Fibroblast of pulmonary artery (primary cell): ENCODE results near the gene AGAP3.

Source experiments
- DNase-seq: peaks from one replicate; pipeline ENCODE4 v3.0.0-alpha.2; 2010; ENCODE audit warnings: low read depth
- H3K4me3 ChIP-seq: replicated peaks from 2 replicates; pipeline ENCODE4 v1.5.1; 2011; ENCODE audit warnings: low read depth, mild to moderate bottlenecking, control low read depth, low read length, moderate library complexity
- CTCF ChIP-seq: IDR thresholded peaks from 2 replicates; pipeline ENCODE4 v1.5.1; 2011; ENCODE audit warnings: mild to moderate bottlenecking, control low read depth, low read length, inconsistent platforms; ENCODE audit errors: missing control alignments

AGAP3 gene

DNA sequence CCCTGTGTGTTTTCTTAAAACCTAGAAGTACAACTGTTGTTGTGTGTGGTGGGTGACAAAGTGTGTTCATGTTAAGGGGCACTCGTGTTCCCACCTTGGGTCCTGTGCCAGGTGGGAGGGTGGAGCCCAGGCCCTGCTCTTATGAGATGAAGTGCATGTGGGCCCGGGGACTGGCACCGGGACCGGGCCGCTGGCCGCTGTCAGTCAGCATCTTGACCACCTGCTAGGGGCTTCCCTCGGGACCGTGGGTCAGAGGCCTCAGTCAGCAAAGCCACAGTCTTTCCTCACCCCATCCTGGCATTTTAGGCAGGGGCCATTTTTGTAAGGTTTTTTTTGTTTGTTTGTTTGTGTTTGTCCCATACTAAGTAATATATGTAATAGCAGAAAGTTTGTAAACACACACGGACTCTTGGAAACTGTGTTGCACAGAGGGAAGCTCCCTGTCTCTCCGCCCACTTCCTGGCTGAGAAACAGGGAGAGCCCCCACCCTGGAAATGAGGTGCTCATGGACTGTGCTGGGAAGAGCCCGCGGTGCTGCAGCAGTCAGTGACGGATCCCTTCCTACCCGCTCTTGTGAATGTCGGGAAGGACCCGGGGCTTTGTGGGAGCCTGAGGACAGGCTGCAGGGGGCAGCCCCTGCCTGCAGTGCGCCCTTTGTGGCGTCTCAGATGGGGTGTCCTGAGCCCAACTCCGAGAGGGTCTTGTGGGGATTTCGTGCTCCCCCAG is 13.4 kb downstream of the AGAP3 start:
- H3K4me3 ChIP-seq: no peak overlapping the region
- TF ChIP-seq CTCF: no peak
- DNase-seq: no peak

DNA sequence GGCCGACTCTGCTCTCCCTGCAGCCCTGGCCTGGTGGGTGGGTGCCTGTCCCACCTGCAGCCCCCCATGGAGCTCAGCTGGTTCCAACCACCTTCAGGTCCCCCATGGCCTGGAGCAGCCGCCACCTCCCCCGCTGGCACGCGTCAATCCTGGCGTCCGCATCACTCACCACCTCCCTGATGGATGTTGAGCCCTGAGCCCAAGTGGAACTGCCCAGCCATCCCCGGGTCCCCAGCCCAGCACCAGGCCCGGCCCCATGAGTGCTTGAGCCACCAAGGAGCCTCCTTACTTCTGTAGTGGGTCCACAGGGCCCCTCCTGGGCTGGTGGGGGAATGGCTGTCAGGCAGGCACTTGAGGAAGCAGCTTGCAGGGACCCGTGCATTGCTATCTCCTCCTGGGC is 14.6 kb downstream of the AGAP3 start:
- no peak for DNase-seq
- TF ChIP-seq CTCF: no peak
- no peak overlapping the region for H3K4me3 ChIP-seq

- no peak for DNase-seq
- no peak overlapping the region for H3K4me3 ChIP-seq
- no peak for TF ChIP-seq CTCF
Observed at GRCh38 chr7:151101621-151102396, 15.5 kb downstream of the AGAP3 start.

DNA sequence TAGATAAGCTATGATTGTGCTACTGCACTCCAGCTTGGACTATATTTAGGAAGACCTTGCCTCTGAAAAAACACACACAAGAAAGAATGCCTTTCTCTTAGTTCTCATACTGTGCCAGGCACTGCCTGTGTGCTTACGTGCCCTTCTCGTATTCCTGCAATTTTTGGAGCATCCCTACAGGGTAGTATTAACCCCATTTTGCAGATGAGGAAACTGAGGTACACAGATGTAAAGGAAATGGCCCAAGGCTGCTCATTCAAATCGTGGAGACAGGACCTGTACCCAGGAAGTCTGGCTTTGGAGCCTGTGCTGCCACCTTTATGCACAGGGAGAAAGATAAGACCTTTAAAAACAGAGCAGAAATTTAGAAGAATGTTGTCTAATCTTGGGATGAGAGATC is 16.7 kb downstream of the AGAP3 start:
- H3K4me3 ChIP-seq: no peak overlapping the region
- no peak for DNase-seq
- TF ChIP-seq CTCF: no peak

- no peak for DNase-seq
- H3K4me3 ChIP-seq: no peak overlapping the region
- TF ChIP-seq CTCF: no peak
Observed at GRCh38 chr7:151103973-151104372, 17.7 kb downstream of the AGAP3 start.

DNA sequence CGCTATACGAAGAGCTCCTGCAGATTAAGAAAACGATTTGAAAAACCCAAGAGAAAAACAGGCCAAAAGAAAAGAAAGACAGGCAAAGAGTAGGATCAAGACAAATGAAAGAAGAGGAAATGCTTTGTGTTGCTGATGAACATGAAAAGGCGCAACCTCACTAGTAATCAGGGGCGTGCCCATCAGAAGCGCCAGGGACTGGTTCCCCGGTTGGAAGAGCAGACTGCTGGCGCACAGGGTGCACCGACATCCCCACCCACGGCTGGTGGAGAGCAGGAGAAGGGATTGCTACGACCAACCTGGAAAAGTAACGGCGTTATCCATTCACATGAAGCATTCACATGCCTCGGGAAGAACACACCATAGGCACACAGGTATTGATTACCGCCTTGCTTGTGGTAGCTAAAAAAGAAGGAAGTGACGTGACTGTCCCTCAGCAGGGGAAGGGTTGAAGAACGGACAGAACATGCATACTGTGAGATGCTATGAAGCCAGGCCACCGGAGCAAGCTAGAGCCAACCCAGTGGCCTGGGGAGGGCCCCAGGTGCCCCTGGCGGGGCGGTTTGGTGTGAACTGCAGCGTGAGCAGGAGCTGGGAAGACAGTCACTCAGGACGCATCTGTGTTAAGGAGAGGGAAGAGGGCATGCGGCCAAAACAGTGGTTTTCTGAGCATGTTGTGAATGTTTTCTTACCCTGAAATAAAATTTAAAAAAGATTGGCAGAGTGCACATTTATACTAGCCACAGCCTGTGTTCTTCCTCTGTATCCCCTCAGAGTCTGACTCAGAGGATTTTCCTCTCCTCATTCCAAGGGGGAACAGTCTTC is 18.3 kb downstream of the AGAP3 start:
- no peak overlapping the region for H3K4me3 ChIP-seq
- peak; percentile 50 for DNase-seq
- TF ChIP-seq CTCF: no peak
